Natural killer cell treated with Interleukin-12 subunit alpha and Interleukin-12 subunit beta and Interleukin-15 and Interleukin-18, amount 100 ng/mL, for 72 hours (primary cell): Measurements from ENCODE around the gene OSER1. TPM values are rescaled to one million over a fixed set of nuclear protein-coding genes. Genes with fewer than 3 reads are reported as not detected.
A peak's percentile ranks its signal among the peaks of the same experiment; 100 is the strongest.
"Not testable (repeated sequence)": the region's sequence is repeated elsewhere in the genome, so short reads cannot be mapped to it uniquely, and the experiment has no call there.

ENCODE experiments used
- ATAC-seq, 2 donors: fragments of 150-1000 bp; cut with Tn5 transposase in 1 of 2; sonication (Bioruptor Pico), chemical (Tn5 transposase) in 1 of 2; 2 replicates each; pipeline ENCODE4 v1.10.0; 2021
- DNase-seq: peaks from one replicate; pipeline ENCODE4 v3.0.0; 2022; ENCODE audit warnings: low spot score
- H3K27ac Mint-ChIP-seq, 2 donors: 1 replicate in 1 of 2; 2 replicates in 1 of 2; pipeline ENCODE4 v1.8.0; 2022; ENCODE audit warnings: mixed read lengths in 2 of 2, mild to moderate bottlenecking in 1 of 2, moderate library complexity in 1 of 2
- H3K27me3 Mint-ChIP-seq, 2 donors: 1 replicate in 1 of 2; 2 replicates in 1 of 2; pipeline ENCODE4 v1.8.0; 2022; ENCODE audit warnings: mixed read lengths in 2 of 2
- H3K36me3 Mint-ChIP-seq: one replicate; pipeline ENCODE4 v1.8.0; 2022; ENCODE audit warnings: mixed read lengths
- H3K4me1 Mint-ChIP-seq, 2 donors: 1 replicate in 1 of 2; 2 replicates in 1 of 2; pipeline ENCODE4 v1.8.0; 2022; ENCODE audit warnings: low read depth in 2 of 2, mixed read lengths in 2 of 2, mild to moderate bottlenecking in 1 of 2
- H3K4me3 Mint-ChIP-seq: one replicate; pipeline ENCODE4 v1.8.0; 2022; ENCODE audit warnings: mixed read lengths
- H3K9me3 Mint-ChIP-seq: 2 replicates; pipeline ENCODE4 v1.8.0; 2022; ENCODE audit warnings: mixed read lengths
- total RNA-seq, 2 donors: library from RNA; stranded (reverse); gene quantifications; one replicate each; pipeline ENCODE4 v1.2.3, GENCODE V29; 2022

The OSER1 gene
- total RNA-seq, 2 donors from 2014 or later = 21.9 to 27.0 TPM

- peaks cover 31% of the 10 kb centered on the region for H3K36me3 Mint-ChIP-seq
- DNase-seq (no peak), ATAC-seq (peak in 1 of 2 donors; percentile 49)
- H3K27ac Mint-ChIP-seq = peak overlapping the region in 1 of 2 donors; percentile 69
- H3K27me3 Mint-ChIP-seq = no peaks in the 10 kb centered on the region
- H3K9me3 Mint-ChIP-seq = no peaks in the 10 kb centered on the region
- no peak overlapping the region for H3K4me3 Mint-ChIP-seq
- peaks cover 42 to 48% of the 10 kb centered on the region in 2 donors for H3K4me1 Mint-ChIP-seq
Measured at GRCh38 chr20:44204156-44204831, 6.3 kb downstream of the OSER1 start.

- H3K4me1 Mint-ChIP-seq = peaks cover 40 to 45% of the 10 kb centered on the region in 2 donors
- H3K27me3 Mint-ChIP-seq = no peaks in the 10 kb centered on the region
- peaks cover 39% of the 10 kb centered on the region for H3K36me3 Mint-ChIP-seq
- DNase-seq (no peak), ATAC-seq (no peak)
- no peak overlapping the region for H3K27ac Mint-ChIP-seq
- H3K4me3 Mint-ChIP-seq = no peak overlapping the region
- H3K9me3 Mint-ChIP-seq = no peaks in the 10 kb centered on the region
Measured at GRCh38 chr20:44203161-44203560, 7.4 kb downstream of the OSER1 start.

GRCh38 chr20:44200983-44201382 is 9.6 kb downstream of the OSER1 start:
- Mint-ChIP-seq H3K4me1 (peaks cover 35 to 38% of the 10 kb centered on the region in 2 donors), H3K4me3 (no peak overlapping the region), H3K27ac (peak overlapping the region in 1 of 2 donors; percentile 50), H3K9me3 (no peaks in the 10 kb centered on the region), H3K27me3 (no peaks in the 10 kb centered on the region), H3K36me3 (peaks cover 35% of the 10 kb centered on the region)
- ATAC-seq (no peak), DNase-seq (no peak)

- Mint-ChIP-seq H3K4me1 (peaks cover 40 to 41% of the 10 kb centered on the region in 2 donors), H3K27ac (peak overlapping the region; percentile 56 to 83), H3K9me3 (no peaks in the 10 kb centered on the region), H3K27me3 (no peaks in the 10 kb centered on the region), H3K4me3 (no peak overlapping the region), H3K36me3 (peaks cover 35% of the 10 kb centered on the region)
- DNase-seq = no peak
- ATAC-seq = no peak
Measured at GRCh38 chr20:44200371-44200770, 10.2 kb downstream of the OSER1 start.

- peaks cover 35% of the 10 kb centered on the region for H3K36me3 Mint-ChIP-seq
Measured at GRCh38 chr20:44199877-44200276, 10.7 kb downstream of the OSER1 start.

GRCh38 chr20:44198872-44199271 is 11.7 kb downstream of the OSER1 start:
- Mint-ChIP-seq H3K27ac (peak overlapping the region; percentile 56 to 83), H3K4me1 (peaks cover 33 to 36% of the 10 kb centered on the region in 2 donors), H3K4me3 (peak overlapping the region; percentile 54), H3K27me3 (no peaks in the 10 kb centered on the region), H3K36me3 (peaks cover 35% of the 10 kb centered on the region), H3K9me3 (no peaks in the 10 kb centered on the region)
- peak; percentile 71 for DNase-seq
- ATAC-seq = peak; percentile 94 to 98

More at GRCh38 chr20:44199877-44200276, 10.7 kb downstream of the OSER1 start:
- Mint-ChIP-seq H3K4me1 (peaks cover 38 to 41% of the 10 kb centered on the region in 2 donors), H3K9me3 (no peaks in the 10 kb centered on the region), H3K27me3 (no peaks in the 10 kb centered on the region), H3K4me3 (peak overlapping the region; percentile 16), H3K27ac (peak overlapping the region; percentile 56 to 83)
- no peak for ATAC-seq
- DNase-seq = no peak

GRCh38 chr20:44196271-44196670 is 14.3 kb downstream of the OSER1 start:
- DNase-seq = no peak
- no peak for ATAC-seq

GRCh38 chr20:44195605-44196004 is 15.0 kb downstream of the OSER1 start:
- peaks cover 24 to 27% of the 10 kb centered on the region in 2 donors for H3K4me1 Mint-ChIP-seq
- ATAC-seq (no peak), DNase-seq (no peak)
- peak overlapping the region in 1 of 2 donors; percentile 5 for H3K27ac Mint-ChIP-seq
- no peaks in the 10 kb centered on the region for H3K9me3 Mint-ChIP-seq
- no peak overlapping the region for H3K4me3 Mint-ChIP-seq
- H3K36me3 Mint-ChIP-seq = peaks cover 21% of the 10 kb centered on the region
- H3K27me3 Mint-ChIP-seq = peaks cover 0 to 3% of the 10 kb centered on the region in 2 donors

More at GRCh38 chr20:44196271-44196670, 14.3 kb downstream of the OSER1 start:
- H3K27ac Mint-ChIP-seq = no peak overlapping the region
- H3K9me3 Mint-ChIP-seq = no peaks in the 10 kb centered on the region
- H3K27me3 Mint-ChIP-seq = no peaks in the 10 kb centered on the region
- peaks cover 25 to 26% of the 10 kb centered on the region in 2 donors for H3K4me1 Mint-ChIP-seq
- H3K36me3 Mint-ChIP-seq = peaks cover 25% of the 10 kb centered on the region
- no peak overlapping the region for H3K4me3 Mint-ChIP-seq

GRCh38 chr20:44193801-44194200 is 16.8 kb downstream of the OSER1 start:
- H3K9me3 Mint-ChIP-seq = no peaks in the 10 kb centered on the region
- no peak for DNase-seq
- no peak overlapping the region for H3K27ac Mint-ChIP-seq
- peaks cover 5 to 9% of the 10 kb centered on the region in 2 donors for H3K27me3 Mint-ChIP-seq
- H3K4me3 Mint-ChIP-seq = no peak overlapping the region
- H3K4me1 Mint-ChIP-seq = peaks cover 14 to 15% of the 10 kb centered on the region in 2 donors
- ATAC-seq = no peak
- H3K36me3 Mint-ChIP-seq = peaks cover 3% of the 10 kb centered on the region

GRCh38 chr20:44191640-44192039 is 18.9 kb downstream of the OSER1 start:
- H3K4me3 Mint-ChIP-seq, DNase-seq, H3K36me3 Mint-ChIP-seq, H3K27ac Mint-ChIP-seq, ATAC-seq, H3K9me3 Mint-ChIP-seq: not testable (repeated sequence)
- Mint-ChIP-seq H3K27me3 (peaks cover 17 to 19% of the 10 kb centered on the region in 2 donors), H3K4me1 (peaks cover 15 to 19% of the 10 kb centered on the region in 2 donors)

- not testable (repeated sequence) for ATAC-seq, DNase-seq, H3K4me3 Mint-ChIP-seq, H3K36me3 Mint-ChIP-seq, H3K9me3 Mint-ChIP-seq, H3K27ac Mint-ChIP-seq
- Mint-ChIP-seq H3K27me3 (peaks cover 22 to 26% of the 10 kb centered on the region in 2 donors), H3K4me1 (peaks cover 12% of the 10 kb centered on the region in 2 donors)
Measured at GRCh38 chr20:44190197-44190852, 20.2 kb downstream of the OSER1 start.

- Mint-ChIP-seq H3K4me1 (peaks cover 12% of the 10 kb centered on the region in 2 donors), H3K27ac (peak overlapping the region; percentile 0 to 3), H3K36me3 (no peaks in the 10 kb centered on the region), H3K27me3 (peaks cover 27 to 39% of the 10 kb centered on the region in 2 donors), H3K9me3 (no peaks in the 10 kb centered on the region), H3K4me3 (peak overlapping the region; percentile 18)
- DNase-seq (no peak), ATAC-seq (peak; percentile 69 to 80)
Measured at GRCh38 chr20:44188752-44189151, 21.8 kb downstream of the OSER1 start.

GRCh38 chr20:44187772-44188709 is 22.5 kb downstream of the OSER1 start:
- Mint-ChIP-seq H3K9me3 (no peaks in the 10 kb centered on the region), H3K4me1 (peaks cover 12% of the 10 kb centered on the region in 2 donors), H3K27ac (peak overlapping the region in 1 of 2 donors; percentile 3), H3K36me3 (no peaks in the 10 kb centered on the region), H3K4me3 (peak overlapping the region; percentile 18), H3K27me3 (peaks cover 27 to 39% of the 10 kb centered on the region in 2 donors)
- no peak for DNase-seq
- peak in 1 of 2 donors; percentile 34 for ATAC-seq
